GM12878 (cell line): ENCODE data around the gene HBA1.

Experiments used
- EZH2 ChIP-seq: IDR thresholded peaks from 2 replicates; pipeline ENCODE4 v1.6.1; 2012; ENCODE audit warnings: low read depth, mild to moderate bottlenecking, control low read depth, inconsistent platforms, low read length, borderline replicate concordance; ENCODE audit not compliant: control insufficient read depth
- POLR2AphosphoS5 ChIP-seq: IDR thresholded peaks from 2 replicates; pipeline ENCODE4 v1.6.1; 2011; ENCODE audit warnings: mild to moderate bottlenecking, low read length, inconsistent platforms
- SUZ12 ChIP-seq: fragments of 200-600 bp; sonication (generic); IDR thresholded peaks from one replicate; pipeline ENCODE4 v1.6.1; 2018; ENCODE audit warnings: antibody characterized with exemption, mild to moderate bottlenecking; ENCODE audit not compliant: unreplicated experiment

- no peak for TF ChIP-seq SUZ12
- TF ChIP-seq POLR2AphosphoS5 = no peak
- TF ChIP-seq EZH2 = no peak
These were observed 15.4 kb downstream of the HBA1 start for GRCh38 chr16:191831-192230.
